ENCODE results near the gene ARHGEF25.
"Not testable (repeated sequence)": the region's sequence is repeated elsewhere in the genome, so short reads cannot be mapped to it uniquely, and the experiment has no call there.

Gene ARHGEF25

DNA sequence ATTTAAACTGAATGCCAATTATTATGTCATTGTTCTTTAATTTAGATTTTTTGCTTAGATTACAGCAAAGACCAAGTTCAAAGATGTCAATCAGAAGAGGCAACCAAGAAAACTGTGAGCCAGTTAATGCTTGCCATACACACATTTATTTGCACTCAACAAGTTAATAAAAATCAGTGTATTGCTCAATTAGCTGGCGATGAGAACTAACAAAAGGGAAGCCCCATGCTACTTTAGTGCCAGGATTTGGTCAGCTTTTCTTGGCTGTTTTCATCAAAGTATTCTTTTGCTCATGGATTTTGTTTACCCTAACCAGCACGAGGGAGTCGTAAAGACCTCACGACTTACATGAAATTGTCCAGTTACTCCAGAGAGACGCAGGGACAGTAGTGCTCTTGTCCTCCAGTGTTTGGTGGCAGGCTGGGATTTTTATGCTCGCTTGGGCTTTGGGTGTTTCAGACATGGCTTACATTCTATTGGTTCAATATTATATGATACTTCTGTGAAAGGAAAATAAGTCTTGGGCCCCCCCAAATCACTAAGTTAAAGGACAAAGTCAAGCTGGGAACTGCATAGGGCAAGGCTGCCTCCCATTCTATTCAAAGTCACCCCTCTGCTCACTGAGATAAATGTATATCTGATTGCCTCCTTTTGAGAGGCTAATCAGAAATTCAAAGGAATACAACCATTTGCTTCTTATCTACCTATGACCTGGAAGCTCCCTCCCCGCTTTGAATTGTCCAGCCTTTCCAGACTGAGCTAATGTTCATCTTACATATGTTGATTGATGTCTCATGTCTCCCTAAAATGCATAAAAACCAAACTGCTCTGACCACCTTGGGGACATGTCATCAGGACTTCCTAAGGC, 29.2 kb downstream of the ARHGEF25 start:
- no peak for DNase-seq

GRCh38 chr12:57641699-57642442, 30.6 kb downstream of the ARHGEF25 start:
- DNase-seq = no peak

DNA sequence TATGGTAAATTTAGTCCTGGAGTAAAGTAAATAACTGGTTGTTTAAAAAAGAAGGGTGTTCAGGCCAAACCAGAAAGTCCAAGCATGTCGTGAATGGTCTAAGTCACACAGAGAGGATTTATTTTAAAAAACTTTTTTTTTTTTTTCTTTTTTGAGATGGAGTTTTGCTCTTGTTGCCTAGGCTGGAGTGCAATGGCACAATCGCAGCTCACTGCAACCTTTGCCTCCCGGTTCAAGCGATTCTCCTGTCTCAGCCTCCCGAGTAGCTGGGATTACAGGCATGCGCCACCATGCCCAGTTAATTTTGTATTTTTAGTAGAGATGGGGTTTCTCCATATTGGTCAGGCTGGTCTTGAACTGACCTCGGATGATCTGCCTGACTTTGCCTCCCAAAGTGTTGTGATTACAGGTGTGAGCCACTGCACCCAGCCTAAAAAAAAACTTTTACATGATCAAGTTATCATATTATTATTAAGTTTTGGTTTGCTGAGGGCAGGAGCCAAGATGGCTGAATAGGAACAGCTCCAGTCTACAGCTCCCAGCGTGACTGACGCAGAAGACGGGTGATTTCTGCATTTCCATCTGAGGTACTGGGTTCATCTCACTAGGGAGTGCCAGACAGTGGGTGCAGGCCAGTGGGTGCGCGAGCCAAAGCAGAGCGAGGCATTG, 34.9 kb downstream of the ARHGEF25 start:
- DNase-seq = not testable (repeated sequence)

DNA sequence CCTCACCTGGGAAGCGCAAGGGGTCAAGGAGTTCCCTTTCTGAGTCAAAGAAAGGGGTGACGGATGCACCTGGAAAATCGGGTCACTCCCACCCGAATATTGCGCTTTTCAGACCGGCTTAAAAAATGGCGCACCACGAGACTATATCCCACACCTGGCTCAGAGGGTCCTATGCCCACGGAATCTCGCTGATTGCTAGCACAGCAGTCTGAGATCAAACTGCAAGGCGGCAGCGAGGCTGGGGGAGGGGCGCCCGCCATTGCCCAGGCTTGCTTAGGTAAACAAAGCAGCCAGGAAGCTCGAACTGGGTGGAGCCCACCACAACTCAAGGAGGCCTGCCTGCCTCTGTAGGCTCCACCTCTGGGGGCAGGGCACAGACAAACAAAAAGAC, 35.4 kb downstream of the ARHGEF25 start:
- DNase-seq = not testable (repeated sequence)

- DNase-seq = no peak
Observed at GRCh38 chr12:57654042-57654441, 42.8 kb downstream of the ARHGEF25 start.

- DNase-seq = no peak
Observed at GRCh38 chr12:57655541-57656240, 44.5 kb downstream of the ARHGEF25 start.

DNA sequence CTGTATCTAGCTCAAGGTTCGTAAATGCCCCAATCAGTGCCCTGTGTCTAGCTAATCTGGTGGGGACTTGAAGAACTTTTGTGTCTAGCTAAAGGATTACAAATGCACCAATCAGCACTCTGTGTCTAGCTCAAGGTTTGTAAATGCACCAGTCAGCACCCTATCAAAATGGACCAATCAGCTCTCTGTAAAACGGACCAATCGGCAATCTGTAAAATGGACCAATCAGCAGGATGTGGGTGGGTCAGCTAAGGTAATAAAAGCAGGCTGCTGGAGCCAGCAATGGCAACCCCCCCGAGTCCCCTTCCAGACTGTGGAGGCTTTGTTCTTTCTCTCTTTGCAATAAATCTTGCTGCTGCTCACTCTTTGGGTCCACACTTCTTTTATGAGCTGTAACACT, 45.2 kb downstream of the ARHGEF25 start:
- not testable (repeated sequence) for DNase-seq

DNA sequence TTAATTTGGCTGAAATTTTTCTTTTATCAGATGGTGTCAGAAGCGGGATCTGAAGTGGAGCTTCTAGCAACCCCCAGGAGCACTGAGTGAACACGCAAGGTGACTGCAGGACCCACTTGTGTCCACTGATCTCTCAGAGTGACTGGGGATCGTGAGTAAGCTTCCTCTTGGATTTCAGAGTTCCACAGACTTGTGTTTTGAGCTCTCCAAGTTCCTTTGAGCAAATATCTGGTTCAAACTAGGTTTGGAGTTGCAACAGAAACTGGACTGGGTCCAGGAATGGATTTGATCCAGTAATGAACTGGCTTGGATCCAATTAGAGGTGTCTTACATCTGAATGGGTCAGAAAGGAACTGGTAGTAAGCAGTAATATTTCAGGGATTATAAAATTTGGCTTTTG, 46.5 kb downstream of the ARHGEF25 start:
- no peak for DNase-seq

DNA sequence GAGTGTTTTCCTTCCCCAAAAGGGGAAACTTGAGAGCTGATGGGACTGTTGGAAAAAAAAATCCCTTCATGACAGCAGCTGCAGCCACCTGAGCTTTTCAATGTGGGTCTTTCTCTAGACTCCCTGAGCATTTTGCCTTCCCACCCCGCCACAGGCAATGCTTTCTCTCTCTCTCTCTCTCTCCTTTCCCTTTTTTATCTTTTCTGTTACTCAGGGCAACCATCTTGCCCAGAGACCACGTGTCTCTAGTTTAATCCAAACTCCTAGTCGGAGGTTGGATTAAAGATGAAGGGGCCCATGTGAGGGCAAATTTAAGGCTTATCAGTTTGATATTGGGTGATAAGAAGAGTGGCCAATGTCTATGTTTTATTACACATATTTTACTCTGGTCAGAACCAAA, 47.7 kb downstream of the ARHGEF25 start:
- no peak for DNase-seq

DNA sequence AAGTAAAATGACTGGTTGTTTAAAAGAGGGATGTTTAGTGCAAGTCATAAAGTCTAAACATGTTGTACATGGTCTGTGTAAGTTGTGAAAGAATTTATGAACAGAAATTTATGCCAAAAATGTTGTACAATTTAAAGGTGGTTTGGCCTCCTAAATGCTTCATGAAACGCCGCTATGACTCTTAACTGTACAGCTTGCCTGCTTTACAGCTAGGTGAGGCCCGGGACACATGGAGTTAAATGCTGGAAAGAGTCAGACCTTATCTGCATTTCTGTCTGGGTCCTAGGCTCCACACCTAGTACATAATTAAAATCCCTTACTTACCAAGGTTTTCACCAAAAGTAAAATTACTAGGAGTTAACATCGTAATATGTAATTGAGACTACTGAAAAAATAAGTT, 50.1 kb downstream of the ARHGEF25 start:
- DNase-seq = no peak

DNA sequence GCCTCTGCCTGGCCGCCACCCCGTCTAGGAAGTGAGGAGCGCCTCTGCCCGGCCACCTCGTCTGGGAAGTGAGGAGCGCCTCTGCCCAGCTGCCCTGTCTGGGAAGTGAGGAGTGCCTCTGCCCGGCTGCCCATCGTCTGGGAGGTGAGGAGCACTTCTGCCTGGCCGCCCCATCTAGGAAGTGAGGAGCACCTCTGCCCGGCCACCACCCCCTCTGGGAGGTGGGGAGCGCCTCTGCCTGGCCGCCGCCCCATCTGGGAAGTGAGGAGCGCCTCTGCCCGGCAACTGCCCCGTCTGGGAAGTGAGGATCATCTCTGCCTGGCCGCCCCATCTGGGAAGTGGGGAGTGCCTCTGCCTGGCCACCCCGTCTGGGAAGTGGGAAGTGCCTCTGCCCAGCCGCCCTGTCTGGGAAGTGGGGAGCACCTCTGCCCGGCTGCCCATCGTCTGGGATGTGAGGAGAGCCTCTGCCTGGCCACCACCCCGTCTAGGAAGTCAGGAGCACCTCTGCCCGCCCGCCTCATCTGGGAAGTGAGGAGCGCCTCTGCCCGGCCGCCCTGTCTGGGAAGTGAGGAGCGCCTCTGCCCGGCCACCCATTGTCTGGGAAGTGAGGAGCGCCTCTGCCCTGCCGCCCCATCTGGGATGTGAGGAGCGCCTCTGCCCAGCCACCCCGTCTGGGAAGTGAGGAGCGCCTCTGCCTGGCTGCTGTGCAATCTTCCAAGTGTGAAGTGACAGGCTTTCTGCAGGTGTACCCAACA, 54.0 kb downstream of the ARHGEF25 start:
- not testable (repeated sequence) for DNase-seq
